ENCODE measurements around the gene CHAF1A.

Gene CHAF1A, protein sequence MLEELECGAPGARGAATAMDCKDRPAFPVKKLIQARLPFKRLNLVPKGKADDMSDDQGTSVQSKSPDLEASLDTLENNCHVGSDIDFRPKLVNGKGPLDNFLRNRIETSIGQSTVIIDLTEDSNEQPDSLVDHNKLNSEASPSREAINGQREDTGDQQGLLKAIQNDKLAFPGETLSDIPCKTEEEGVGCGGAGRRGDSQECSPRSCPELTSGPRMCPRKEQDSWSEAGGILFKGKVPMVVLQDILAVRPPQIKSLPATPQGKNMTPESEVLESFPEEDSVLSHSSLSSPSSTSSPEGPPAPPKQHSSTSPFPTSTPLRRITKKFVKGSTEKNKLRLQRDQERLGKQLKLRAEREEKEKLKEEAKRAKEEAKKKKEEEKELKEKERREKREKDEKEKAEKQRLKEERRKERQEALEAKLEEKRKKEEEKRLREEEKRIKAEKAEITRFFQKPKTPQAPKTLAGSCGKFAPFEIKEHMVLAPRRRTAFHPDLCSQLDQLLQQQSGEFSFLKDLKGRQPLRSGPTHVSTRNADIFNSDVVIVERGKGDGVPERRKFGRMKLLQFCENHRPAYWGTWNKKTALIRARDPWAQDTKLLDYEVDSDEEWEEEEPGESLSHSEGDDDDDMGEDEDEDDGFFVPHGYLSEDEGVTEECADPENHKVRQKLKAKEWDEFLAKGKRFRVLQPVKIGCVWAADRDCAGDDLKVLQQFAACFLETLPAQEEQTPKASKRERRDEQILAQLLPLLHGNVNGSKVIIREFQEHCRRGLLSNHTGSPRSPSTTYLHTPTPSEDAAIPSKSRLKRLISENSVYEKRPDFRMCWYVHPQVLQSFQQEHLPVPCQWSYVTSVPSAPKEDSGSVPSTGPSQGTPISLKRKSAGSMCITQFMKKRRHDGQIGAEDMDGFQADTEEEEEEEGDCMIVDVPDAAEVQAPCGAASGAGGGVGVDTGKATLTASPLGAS

DNA sequence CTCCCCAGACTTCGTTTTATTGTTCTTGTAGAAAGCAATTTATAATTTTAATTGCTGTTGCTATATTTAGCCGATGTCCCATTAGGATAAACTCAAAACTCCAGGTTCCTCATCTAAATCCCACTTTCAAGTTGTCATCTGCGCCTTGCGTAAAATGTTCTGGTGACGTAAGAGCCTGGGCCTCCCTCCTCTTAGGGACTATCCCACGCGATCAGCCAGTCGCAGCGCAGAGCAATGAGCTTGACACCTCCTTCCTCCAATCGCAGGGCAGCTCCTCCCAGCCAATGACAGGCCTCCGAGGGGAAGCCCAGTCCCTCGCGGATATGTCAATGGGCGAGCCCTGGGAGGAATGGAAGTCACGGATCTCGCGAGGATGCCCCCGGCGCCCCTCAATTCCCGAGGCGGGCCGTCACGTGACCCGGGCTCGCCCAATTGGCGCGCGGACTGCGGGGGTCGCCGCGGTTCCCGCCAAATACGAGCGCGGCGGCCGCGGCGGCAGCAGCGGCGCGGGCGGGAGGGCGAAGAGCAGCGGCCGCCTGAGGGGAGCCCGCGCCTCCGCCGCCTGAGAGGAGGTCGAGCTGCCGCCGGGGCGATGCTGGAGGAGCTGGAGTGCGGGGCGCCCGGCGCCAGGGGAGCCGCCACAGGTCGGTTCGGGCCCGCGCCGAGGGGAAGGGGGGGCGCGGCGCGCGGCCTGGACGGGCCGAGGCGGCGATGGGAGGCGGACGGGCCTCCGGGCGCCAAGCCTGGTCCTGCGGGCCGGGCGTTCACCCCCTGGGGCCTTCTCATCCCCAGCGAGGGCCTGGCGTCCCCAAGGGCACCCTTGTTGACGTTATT, at the start of gene CHAF1A:
Gene CHAF1A, plus strand, starts transcription at position 470 of the 834 bp plus-strand sequence. Its CDS starts 123 bp downstream, at position 593.
- DNase-seq: peak; percentile 98 to 100

DNA sequence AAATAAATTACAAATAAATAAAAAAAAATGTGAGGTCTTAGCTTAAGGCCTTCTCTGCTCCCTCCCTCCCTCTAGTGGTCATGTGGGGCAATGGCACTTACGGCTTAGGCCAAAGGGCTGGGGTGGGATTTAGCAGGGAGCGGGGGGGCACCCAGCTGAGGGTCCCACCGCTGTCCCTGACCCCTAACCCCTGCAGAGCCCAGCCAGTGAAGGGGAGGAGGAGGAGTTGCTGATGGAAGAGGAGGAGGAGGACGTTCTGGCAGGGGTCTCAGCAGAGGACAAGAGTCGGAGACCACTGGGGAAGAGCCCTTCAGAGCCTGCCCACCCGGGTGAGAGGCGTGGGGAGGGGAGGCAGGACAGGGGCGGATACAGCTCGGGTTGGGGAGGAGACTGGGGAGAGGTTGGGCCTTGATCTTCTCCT, 49.7 kb upstream of the CHAF1A start:
- peak; percentile 44 to 47 for DNase-seq

DNA sequence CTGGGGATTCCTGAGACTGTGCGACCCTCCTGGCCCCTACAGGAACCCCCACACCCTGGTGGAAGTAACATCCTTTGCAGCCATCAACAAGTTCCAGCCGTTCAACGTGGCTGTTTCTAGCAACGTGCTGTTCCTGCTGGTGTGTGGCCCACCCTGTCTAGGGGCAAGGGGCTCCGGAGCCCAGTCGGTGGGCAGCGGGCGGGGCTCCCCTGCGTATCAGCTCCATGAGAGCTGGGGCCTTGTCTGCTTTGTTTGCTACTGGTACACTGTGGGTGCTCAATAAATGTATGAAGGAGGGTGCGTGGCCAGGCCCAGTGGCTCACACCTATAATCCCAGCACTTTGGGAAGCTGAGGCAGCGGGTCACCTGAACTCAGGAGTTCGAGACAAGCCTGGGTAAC, 48.2 kb upstream of the CHAF1A start:
- DNase-seq: no peak

DNA sequence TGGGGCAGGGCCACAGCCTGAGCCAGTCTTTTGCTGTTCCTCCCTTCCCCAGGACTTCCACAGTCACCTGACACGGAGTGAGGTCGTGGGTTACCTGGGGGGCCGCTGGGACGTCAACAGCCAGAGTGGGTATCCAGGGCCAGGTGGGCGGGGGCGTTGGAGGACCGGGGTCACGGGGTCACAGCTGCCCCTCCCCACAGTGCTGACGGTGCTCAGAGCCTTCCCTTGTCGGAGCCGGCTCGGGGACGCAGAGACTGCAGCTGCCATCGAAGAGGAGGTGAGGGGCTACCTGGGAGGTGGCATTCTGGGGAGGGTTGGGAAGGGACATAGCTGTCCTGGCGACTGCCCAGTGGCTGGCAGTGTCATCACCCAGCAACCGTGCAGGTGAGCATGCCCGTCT, 47.5 kb upstream of the CHAF1A start:
- DNase-seq: no peak

DNA sequence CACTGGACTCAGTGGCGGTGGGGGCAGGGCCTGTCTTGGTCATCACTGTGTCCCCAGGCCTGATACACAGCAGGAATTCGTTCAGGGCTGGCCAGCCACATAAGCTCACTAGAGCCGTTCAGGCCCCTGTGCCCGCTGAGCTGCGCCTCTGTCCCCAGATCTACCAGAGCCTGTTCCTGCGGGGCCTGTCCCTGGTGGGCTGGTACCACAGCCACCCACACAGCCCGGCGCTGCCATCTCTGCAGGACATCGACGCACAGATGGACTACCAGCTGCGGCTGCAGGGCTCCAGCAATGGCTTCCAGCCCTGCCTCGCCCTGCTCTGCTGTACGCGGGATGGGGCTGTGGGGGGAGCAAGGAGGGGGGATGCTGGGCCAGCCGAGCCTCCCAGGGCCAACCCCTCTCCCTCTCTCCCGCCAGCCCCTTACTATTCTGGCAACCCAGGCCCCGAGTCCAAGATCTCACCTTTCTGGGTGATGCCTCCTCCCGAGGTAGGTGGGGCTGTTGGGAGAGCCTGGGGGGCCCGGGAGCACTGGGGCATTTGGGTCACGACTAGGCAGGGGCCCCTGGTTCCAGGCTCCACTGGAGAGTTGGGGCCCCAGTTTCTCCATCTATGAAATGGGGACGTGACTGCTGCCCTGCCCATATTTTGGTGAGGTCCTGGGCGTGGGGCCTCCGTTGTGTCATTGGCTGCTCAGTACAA, 45.2 kb upstream of the CHAF1A start:
- no peak for DNase-seq

DNA sequence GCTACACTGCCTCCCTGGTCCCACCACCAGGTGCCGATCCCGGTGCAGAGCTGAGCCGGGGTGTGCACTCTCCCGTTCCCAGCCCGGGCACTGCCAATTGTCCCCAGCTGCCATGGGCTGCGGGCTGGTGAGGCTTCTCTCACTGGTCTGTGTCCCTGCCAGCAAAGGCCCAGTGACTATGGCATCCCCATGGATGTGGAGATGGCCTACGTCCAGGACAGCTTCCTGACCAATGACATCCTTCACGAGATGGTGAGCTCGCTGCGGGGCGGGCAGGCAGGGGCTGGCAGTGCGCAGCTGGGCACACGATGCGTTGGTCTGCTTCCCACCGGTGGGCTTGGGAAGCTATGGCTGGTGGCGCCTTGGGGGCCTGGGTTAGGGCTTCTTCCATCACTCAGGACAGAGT, 44.5 kb upstream of the CHAF1A start:
- no peak for DNase-seq

DNA sequence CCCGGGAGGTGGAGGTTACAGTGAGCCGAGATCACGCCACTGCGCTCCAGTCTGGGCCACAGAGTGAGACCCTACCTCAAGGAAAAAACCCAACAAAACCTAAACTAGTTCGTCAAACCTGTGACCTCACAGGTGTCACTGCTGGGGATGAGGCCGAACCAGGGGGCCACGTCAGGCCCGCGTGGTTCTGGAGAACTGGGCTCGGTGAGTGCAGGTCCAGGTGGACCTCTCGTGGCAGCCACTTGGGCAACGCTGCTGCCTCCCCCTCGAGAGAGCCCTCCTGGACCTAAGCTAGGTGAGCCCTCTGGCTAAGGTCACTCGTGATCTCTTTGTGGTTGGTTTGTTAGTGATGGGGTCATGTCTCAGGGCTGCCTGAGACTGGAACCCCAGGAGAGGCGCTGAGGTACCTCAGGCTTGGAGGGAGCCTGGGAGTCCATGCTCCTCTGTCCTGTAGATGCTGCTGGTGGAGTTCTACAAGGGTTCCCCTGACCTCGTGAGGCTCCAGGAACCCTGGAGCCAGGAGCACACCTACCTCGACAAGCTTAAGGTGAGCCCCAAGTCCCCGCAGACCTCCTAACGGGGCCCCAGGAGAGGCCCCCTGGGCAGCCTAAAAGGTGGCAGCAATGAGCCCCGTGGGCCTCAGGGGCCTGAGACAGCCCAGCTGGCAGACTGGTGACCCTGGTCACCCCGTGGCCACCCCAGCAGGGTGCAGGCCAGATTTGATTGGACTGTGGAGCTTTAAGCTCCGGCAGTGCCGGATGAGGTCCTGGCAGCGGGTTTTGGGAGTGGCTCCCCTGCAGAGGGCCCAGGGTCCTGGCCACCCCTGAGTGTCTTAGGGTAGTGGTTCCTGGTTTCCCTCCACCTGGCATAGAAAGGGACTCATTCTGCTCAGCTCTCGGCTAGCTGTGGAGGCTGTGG, 43.5 kb upstream of the CHAF1A start:
- DNase-seq: no peak

DNA sequence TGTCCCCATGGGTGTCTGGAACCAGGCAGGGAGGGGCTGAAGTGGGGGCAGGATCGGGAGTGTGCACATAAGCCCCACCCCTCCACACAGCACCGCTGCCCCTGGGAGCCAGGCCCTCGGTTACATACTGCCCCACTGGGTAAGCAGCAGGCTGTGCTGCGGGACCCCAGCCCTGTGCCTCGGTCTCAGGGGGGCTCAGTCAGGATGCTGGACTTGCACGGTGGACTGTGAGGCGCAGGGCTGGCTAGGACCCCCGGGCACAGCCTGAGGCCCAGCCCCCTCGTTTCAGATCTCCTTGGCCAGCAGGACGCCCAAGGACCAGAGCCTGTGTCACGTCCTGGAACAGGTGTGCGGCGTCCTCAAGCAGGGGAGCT, 42.8 kb upstream of the CHAF1A start:
- no peak for DNase-seq

DNA sequence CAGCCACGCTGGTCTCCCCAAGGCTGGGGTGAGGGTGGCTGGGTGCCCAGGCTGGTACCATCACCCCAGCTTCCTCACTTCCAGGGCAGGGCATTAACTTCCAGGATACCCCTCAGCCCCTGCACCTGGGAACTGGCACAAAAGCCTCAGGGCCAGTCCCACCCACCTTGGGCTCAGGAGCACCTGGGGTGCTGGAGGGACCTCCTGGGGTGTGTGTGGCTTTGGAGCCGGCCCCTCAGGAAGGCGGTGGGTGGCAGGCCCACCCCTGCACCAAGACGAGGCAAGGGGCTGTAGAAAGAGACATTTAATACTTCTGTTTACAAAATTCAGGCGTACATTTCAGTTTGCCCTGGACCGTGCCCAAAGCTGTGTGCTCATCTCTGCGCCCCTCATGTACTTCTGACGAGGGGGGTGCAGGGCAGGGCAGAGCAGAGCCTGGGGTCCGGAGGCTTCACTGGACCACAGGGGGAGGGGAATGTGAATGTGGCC, 42.3 kb upstream of the CHAF1A start:
- no peak for DNase-seq

DNA sequence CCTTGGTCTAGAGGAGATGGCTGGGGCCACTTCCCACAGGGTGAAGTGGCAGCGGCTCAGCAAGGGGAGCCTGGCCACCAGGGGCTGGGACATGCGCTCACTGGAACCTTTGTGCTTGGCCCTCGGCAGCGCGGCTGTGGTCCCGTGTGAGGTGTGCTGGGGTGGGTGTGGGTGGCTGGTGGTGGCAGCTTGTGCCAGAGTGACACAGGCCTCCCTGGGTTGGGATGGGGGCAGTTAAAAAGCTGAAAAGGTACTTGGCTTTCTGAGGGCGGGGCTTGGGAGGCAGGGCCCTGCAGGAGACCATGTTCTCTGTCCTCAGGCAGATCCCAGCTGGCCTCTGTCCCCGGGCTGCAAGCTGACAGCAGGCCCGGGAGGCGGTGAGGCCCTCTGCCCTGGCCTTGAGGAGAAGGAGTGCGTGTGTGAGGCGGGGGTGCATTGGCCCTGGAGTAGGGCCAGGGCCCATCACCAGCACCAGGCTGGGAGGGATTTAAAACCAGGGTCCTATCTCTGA, 41.7 kb upstream of the CHAF1A start:
- DNase-seq: no peak

DNA sequence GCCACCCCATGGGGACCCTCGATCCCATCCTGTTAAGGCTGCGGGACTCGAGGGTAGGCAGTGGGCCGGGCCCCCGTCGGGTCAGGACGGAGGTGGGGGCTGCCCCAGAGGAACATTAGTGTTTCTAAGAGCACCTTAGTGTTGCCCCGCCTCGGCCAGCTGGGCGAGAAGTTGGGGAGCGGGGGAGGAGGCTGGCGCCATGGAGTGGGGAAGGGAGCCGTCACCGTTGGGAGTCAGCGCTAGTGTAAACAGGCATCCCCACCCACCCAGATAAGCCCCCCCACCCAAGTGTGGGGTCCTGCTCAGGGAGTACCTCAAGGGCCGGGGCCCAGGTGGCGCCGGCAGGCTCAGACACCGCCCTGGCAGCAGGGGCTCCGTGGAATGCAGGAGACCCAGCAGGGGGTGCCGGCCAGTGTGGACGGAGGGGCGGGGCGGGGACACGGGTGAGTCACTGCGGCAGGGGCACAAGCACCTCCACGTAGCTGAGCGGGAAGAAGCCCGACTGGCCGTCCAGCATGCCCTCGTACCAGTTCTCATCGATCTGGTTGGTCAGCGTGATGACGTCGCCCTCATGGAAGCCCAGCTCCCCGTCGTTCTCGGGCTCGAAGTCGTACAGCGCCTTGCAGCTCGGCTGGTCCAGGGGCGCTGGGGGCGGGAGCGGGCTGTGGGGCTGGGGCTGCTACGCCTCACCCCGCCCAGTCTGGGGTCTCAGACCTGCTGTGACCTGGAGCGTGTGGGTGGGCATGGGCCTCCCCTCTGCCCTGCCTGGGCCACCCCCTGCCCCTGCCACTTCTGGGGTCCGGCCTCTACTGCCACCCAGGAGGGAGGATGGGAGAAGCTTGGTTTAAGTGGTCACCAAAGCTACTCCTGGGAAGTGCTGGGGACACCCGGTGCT, 41.0 kb upstream of the CHAF1A start:
- DNase-seq: no peak

DNA sequence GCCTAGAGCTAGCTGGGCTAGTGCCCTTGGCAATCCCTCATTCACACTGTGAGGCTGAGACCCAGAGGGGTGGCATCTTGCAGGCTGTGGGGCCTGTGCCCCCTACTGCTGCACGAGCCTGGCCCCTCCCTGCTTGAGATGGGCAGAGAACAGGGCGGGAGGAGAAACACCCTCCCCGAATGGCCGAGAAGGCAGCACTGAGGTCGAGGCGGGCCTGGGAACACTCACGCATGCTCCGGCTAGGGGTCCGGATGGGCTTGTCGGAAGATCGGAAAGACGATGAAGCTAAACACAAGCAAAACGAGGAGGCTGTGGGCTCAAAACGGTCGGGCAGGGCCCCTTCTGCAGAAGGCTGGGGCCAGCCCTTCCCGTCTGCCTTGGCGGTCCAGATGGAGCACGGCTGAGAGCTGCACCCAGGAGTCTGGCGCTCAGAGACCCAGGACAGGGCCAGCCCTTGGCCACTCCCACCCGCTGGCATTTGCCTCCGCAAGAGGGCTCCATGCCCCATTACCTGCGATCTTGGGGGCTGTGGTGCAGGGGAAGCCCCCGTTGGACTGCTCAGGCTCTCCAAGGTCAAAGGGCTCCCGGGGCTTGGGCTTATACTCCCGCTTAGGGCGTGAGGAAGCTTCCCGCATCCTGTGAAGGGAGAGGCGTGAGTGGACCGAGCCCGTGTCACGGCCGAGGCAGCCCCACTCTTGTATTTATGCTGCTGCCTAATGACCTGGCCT, 40.2 kb upstream of the CHAF1A start:
- no peak for DNase-seq

DNA sequence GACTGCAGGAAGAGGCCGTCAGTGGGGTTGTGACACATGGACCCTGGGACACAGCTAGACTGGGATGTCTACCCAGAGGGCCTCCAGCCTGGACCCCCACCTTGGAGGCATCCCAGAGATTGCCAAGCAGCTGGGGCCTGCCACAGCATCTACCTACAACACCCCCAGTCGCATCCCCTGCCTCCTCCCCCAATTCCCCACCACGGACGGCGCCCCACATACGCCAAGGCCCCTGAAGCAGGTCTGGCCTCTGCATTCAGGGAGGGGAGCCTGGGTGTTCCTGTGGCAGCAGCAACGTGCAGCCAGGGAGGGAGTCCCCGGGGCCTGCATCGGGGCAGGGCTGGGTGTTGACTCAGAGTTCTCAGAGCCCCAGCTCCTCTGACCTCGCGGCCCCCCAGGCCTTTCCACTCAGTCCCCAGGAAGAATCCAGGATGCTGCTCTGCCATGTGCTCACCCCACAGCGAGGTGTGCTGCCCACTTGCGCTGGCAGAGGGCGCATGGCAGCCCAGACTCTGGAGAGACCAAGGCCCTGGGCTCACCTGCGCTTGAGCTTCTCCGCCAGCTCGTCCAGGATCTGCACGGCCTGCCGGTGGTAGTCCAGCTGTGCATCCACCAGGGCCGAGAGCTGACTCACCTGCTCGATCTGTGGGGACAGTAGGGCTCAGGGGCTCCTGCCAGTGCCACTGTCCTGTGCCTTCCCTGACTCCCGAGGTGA, 39.5 kb upstream of the CHAF1A start:
- no peak for DNase-seq

DNA sequence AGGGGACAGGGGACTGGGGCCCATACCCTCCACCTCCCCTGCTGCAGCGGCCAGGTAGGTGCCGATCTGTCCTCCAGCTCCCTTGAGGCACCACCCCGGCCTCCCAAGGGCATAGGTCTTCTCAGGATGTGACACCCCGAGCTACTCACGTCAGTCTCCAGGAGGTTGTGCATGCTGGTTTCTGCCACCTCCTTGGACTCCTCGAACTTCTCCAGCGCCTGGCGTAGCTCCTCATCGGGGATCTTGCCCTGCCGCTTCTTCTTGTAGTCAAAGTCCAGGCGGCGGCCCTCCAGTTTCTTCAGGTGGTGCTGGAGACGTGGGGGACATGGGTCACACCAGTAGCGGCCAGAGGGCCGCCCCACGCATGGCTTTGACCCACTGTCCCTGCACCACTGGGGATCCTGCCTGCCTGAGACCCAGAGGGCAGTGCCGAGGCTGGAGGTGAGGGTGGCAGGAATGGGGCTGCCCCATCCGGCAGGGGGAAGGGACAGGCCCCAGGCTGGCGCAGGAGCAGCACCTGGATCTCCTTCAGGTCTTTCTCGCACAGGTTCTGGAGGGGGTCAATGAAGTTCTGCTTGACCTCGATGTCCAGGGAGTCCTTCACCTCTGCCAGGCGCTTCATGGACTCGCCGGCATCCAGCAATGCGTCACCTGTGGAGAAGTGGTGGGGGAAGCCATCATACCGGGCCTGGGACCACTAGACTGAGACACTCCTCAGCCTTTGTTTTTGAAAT, 38.7 kb upstream of the CHAF1A start:
- DNase-seq: no peak

DNA sequence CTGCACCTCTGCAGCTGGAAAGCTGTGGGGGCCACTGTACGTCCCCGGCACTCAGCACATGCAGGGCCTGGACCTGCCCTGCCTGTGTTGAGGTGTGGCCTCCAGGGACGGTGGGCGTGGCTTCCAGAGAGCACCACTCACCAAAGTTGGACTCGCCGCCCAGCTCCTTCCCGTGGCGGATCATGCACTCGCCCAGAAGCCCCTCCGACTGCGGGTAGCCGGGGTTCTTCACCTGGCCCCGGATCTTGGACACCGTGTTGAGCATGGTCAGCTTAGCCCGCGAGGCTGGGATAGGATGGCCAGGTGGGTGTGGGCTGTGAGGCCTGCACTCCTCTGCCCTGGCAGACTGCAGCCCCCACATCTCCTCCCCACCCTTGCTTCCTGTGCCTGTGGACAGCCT, 37.1 kb upstream of the CHAF1A start:
- DNase-seq: no peak

DNA sequence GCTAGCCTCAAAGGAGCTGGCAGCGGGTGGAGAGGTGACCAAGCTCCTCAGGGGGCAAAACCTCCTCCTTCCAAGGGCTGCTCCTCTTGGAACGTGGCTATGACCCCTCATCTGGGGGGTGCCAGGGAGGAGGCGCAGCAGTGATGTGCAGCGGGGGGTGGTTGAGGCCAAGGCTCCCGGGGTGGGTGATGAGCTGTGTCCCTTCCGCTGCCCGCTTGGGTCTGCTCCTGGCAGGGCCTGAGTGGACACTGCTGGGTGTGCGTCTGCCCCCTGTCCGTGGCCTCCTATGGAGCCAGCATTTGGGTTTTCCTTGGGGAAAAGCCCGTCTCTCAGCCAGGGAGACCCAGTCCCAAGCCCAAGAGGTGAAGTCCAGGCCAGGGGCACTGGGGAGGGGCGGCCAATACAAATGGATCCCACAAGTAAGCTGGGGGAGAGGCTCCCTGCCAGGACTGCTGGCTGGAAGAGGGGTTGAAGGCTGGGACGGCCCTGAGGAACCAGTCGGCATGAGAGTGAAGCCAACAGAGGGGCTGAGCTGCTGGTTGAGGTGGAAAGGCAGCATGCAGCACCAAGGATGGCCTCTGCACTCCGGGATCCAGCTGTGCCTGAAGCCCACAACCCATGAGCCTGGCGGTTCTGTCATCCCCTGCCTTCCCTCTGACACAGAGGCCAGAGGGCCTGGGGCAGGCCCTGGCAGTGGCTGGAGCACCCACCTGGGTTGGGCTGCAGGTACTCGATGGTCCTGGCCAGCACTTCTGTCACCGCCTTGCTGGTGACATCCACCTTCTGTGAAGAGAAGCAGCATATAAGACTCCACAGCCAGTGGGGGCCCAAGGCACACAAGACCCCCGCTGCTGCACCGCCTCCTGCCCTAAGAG, 36.4 kb upstream of the CHAF1A start:
- DNase-seq: no peak
